Dendritic cell treated with granulocyte-macrophage colony-stimulating factor and Interleukin-4, amounts not matched to agents 40 ng/mL and 50 ng/mL, for 4 days (primary cell): ENCODE results near the gene BAZ2B.

Source experiments
- H3K27ac Mint-ChIP-seq: one replicate; pipeline ENCODE4 v1.8.0; 2022; ENCODE audit warnings: mild to moderate bottlenecking, mixed read lengths
- H3K27me3 Mint-ChIP-seq: one replicate; pipeline ENCODE4 v1.8.0; 2022; ENCODE audit warnings: mild to moderate bottlenecking, mixed read lengths
- H3K36me3 Mint-ChIP-seq: one replicate; pipeline ENCODE4 v1.8.0; 2022; ENCODE audit warnings: low read depth, mixed read lengths
- H3K4me1 Mint-ChIP-seq: one replicate; pipeline ENCODE4 v1.8.0; 2022; ENCODE audit warnings: low read depth, mixed read lengths
- H3K4me3 Mint-ChIP-seq: one replicate; pipeline ENCODE4 v1.8.0; 2022; ENCODE audit warnings: mild to moderate bottlenecking, moderate library complexity, mixed read lengths
- H3K9me3 Mint-ChIP-seq: one replicate; pipeline ENCODE4 v1.8.0; 2022; ENCODE audit warnings: mixed read lengths
- intact Hi-C: fragments of 100-400 bp; cut with micrococcal nuclease; formaldehyde crosslinking; loops from one replicate; pipeline ENCODE4 v1.15.0; 2022

Gene BAZ2B

DNA sequence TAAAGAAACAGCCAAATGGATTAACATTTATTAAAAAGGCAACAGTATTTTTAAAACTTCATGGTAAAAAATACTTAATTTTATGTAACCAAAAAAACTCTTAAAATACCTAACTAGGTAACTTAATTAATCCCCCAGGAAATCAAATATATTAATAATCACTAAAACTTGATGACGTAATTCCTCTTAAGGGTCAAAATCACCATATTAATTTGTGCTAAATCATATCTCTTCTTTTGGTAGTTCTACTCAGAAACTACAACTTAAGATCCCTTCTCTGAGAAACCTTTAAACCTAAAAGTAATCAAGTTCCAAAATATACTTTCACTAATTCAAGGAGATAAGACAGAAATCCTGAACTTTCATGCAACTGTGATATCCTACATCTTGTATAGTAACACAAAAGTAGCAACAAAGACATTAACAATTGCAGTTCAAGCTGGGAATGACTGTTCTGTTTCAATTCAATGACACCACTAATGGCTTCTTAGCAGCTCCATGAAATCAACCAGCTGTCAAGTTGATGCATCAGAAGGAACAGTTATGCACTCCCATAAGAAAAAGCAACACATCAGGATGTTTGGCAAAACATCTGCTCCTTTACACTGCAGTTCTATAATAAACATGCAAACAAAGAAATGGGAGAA is 4.0 kb downstream of the BAZ2B start:
- intact Hi-C loops = loop anchor here (10.0 kb wide), 1 partner anchor 48 kb away; no protein-coding TSS in a partner anchor
- H3K27ac Mint-ChIP-seq = peak overlapping the region; percentile 60
- H3K27me3 Mint-ChIP-seq = no peaks in the 10 kb centered on the region
- no peaks in the 10 kb centered on the region for H3K9me3 Mint-ChIP-seq
- peaks cover 34% of the 10 kb centered on the region for H3K36me3 Mint-ChIP-seq
- peak overlapping the region; percentile 23 for H3K4me3 Mint-ChIP-seq
- H3K4me1 Mint-ChIP-seq = peaks cover 36% of the 10 kb centered on the region

DNA sequence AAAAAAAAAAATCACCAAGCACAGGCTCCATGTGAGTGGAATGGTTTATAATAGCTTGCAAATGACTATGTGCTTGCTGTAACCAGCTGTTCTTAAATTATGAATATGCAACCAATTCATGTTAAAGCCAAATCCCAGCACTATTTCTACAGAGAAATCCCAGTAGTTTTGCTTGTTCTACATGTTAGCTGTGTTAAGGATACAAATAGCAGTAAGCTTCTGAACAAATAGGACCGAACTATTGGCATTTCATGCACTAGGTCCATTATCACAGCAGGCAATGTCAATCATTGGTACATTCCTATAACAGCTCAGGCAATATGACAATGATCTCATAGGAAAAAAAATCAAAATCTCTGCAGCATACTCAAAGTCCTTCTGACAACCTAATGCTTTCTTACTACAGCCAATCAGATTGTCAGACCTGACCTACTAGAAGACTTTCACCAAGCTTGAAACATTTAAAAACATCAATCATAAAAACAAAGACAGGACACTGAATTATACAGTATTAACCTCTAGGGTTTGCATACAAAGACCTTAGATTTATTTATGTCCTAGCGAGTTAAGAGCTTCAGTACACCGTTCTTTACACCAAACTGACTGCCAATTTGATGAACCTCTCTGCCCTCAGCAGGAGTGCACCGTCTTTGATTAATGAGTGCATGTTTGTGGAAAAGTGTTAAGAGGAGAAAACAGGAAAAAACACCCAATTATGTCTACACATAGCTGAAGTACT is 6.4 kb downstream of the BAZ2B start:
- peaks cover 40% of the 10 kb centered on the region for H3K4me1 Mint-ChIP-seq
- no peak overlapping the region for H3K4me3 Mint-ChIP-seq
- H3K27me3 Mint-ChIP-seq = no peaks in the 10 kb centered on the region
- intact Hi-C loops = loop anchor here (10.0 kb wide), 1 partner anchor 45 kb away; no protein-coding TSS in a partner anchor
- H3K9me3 Mint-ChIP-seq = no peaks in the 10 kb centered on the region
- no peak overlapping the region for H3K27ac Mint-ChIP-seq
- H3K36me3 Mint-ChIP-seq = peaks cover 19% of the 10 kb centered on the region

DNA sequence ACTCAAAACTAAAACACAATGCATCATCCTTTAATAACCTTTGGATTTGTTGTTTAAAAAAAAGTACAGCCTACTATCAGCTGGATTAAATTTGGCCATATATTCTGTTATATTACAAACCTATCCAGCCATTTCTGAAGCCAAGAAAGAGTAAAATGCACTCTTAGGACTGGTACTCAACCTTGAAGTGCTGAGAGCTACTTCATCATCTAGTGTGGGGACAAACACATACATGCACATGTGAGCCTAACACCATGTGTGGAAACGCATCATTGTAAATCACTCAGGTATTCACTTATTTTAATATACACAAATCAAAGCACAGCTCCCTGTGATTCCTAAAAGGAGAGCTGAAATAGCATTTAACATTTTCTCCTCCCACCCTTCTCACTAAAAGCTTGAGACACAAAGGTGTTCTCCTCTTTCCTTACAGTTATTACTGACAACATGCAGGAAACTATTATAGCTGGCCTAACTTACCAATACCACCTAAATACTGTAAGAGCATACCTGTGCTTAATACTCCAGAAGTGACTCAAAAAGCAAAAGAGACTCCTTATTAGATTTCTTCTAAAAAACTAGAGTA is 7.5 kb downstream of the BAZ2B start:
- Mint-ChIP-seq H3K27ac (no peak overlapping the region), H3K9me3 (no peaks in the 10 kb centered on the region), H3K27me3 (no peaks in the 10 kb centered on the region), H3K4me3 (no peak overlapping the region), H3K4me1 (peaks cover 40% of the 10 kb centered on the region), H3K36me3 (peaks cover 18% of the 10 kb centered on the region)
- intact Hi-C loops = no loop called here

DNA sequence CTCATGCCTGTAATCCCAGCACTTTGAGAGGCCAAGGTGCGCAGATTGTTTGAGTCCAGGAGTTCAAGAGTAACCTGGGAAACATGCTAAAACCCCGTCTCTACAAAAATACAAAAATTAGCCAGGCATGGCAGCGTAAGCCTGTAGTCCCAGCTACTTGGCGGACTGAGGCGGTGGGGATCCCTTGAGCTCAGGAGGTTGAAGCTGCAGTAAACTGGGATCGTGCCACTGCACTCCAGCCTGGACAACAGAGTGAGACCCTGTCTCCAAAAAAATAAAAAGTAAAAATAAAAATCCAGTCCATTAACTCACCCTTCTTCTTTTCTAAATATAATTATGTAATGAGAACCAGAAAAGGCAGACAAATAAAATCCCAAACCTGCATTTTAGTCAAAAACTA is 8.2 kb downstream of the BAZ2B start:
- Mint-ChIP-seq H3K4me1 (peaks cover 46% of the 10 kb centered on the region), H3K4me3 (no peak overlapping the region), H3K27ac (no peak overlapping the region), H3K27me3 (no peaks in the 10 kb centered on the region), H3K36me3 (peaks cover 24% of the 10 kb centered on the region), H3K9me3 (no peaks in the 10 kb centered on the region)
- intact Hi-C loops = no loop called here

DNA sequence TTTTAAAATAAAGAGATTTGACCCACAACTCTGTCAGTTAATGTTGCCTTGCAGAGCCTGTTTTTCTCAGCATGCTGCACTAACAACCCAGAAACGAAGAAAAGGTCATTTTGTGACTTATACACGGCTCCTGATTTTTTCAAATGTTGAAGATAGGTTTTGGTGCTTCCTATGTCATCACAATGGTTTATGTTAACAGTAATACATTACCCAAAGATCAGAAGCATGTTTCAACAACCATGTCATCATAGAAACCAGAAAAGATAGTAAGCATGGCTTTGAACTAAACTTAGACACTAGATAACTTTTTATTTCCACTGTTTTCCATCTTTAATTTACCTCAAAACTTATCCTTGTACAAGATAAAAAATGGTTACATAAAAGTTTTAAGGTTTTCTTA is 10.1 kb downstream of the BAZ2B start:
- no peaks in the 10 kb centered on the region for H3K9me3 Mint-ChIP-seq
- H3K27me3 Mint-ChIP-seq = no peaks in the 10 kb centered on the region
- H3K4me1 Mint-ChIP-seq = peaks cover 44% of the 10 kb centered on the region
- H3K36me3 Mint-ChIP-seq = peaks cover 22% of the 10 kb centered on the region
- H3K4me3 Mint-ChIP-seq = no peak overlapping the region
- no peak overlapping the region for H3K27ac Mint-ChIP-seq
- intact Hi-C loops = no loop called here

DNA sequence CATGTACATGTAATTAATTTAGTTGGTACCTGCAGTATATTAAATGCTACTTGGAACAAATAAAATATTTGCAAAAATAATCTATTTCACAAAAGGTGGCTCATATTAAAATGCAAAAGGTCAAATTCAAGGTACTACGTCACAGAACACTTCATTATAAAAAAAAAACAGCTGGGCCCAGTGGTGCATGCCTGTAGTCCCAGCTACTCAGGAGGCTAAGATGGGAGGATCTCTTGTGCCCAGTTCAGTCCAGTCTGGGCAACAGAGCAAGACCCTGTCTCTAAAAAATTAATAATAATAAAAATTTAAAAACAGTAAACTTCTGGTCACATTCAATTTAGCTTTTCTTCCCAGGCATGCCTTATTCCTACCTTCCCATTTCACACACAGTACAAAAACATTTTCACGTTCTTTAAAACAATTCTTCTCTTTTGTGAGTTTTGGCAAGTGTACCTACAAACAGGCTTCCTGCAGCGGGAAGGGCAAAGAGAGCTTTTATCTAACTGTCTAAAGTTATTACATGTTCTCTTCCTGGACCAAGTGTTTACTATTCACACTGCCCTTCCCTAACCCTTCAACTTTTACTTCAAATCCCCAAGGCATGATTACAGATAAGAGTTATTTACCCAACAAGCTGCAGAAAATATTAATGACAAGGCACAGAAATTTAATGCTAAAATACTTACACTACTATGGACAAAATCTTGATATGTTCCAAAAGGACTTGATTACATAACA is 10.7 kb downstream of the BAZ2B start:
- Mint-ChIP-seq H3K9me3 (no peaks in the 10 kb centered on the region), H3K27me3 (no peaks in the 10 kb centered on the region), H3K36me3 (peaks cover 29% of the 10 kb centered on the region), H3K4me1 (peaks cover 51% of the 10 kb centered on the region), H3K4me3 (no peak overlapping the region), H3K27ac (no peak overlapping the region)
- intact Hi-C loops = no loop called here

DNA sequence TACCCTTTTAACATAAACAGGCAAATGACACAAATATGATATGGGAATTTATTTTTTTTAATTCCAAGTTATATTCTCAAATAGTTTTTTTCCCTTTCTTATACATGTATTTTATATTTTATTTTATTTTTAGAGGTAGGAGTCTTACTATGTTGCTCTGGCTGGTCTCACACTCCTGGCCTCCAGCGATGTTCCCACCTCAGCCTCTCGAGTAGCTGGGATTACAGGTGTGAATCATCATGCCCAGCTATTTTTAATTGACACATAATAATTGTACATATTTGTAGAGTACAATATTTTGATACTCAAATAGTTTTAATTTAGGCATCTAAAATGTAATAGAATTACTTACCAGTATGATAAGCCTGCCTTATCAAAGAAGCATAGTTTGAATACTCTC is 12.2 kb downstream of the BAZ2B start:
- no peaks in the 10 kb centered on the region for H3K27me3 Mint-ChIP-seq
- no peaks in the 10 kb centered on the region for H3K9me3 Mint-ChIP-seq
- H3K4me3 Mint-ChIP-seq = no peak overlapping the region
- H3K27ac Mint-ChIP-seq = no peak overlapping the region
- peaks cover 43% of the 10 kb centered on the region for H3K4me1 Mint-ChIP-seq
- H3K36me3 Mint-ChIP-seq = peaks cover 37% of the 10 kb centered on the region
- intact Hi-C loops = no loop called here

DNA sequence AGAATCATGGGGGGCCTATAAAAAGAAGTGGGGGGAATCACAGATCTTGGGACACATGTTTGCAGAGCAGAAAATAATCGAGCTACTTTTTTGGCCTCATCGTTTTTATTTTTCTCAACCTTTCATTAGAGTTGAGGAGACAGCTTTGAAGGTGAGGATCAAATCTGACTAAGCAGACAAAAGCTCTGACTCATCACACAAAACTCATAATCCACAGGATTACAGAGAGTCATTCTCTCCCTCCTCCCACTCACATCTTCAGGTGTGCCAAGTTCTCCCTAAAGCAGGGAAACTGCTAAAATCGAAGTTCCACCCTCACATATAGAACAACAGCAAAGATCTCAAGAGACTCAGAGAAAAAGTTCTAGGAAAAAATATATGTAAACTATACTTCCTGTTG is 15.6 kb downstream of the BAZ2B start:
- Mint-ChIP-seq H3K4me1 (peaks cover 41% of the 10 kb centered on the region), H3K36me3 (peaks cover 41% of the 10 kb centered on the region), H3K27ac (peak overlapping the region; percentile 26), H3K4me3 (no peak overlapping the region), H3K9me3 (no peaks in the 10 kb centered on the region), H3K27me3 (no peaks in the 10 kb centered on the region)
- intact Hi-C loops = no loop called here

DNA sequence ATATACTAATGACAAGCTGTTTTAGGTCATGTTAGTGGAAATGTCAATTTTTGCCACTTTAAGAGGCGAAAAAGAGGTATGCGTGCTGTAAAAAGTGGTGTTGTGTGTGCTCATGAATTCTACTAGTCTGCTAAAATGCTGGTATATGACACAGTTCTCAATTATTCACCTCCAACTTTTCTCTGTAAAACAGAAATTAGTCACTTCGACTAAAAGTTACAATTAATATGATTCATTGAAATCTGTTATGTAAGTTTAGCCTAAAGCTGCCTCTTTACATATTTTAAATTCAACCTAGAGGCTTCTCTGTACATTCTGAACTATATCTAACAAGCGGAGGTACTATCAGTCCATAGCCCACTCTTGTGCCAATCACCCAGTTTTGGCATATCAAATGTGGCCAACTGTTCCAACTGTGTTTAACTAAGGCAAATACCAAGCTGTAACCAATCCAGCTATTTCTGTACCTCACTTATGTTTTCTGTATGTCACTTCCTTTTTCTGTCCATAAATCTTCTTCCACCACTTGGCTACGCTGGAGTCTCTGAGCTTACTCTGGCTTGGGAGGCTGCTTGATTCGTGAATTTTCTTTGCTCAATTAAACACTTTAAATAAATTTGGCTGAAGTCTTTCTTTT is 20.8 kb downstream of the BAZ2B start:
- no peak overlapping the region for H3K4me3 Mint-ChIP-seq
- no peaks in the 10 kb centered on the region for H3K27me3 Mint-ChIP-seq
- intact Hi-C loops = no loop called here
- peaks cover 23% of the 10 kb centered on the region for H3K36me3 Mint-ChIP-seq
- peak overlapping the region; percentile 10 for H3K27ac Mint-ChIP-seq
- no peaks in the 10 kb centered on the region for H3K9me3 Mint-ChIP-seq
- peaks cover 33% of the 10 kb centered on the region for H3K4me1 Mint-ChIP-seq

DNA sequence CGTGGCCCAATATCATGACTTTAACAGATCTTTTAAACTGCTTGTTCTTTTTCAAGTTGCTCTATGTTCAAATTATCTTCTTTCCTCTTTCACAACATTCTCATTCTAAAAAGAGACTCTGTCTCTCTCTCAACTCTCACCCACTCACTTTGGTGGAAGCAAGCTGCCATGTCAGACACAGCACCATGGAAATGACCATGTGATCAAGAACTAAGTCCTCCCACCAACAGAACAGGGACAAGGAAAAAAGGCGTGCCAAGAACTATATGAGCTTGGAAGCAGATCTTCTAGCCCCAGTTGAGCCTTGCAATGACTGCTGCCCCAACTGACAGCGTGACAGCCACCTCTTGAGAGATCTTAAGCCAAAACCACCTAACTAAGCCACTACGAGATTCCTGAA is 23.9 kb downstream of the BAZ2B start:
- H3K4me3 Mint-ChIP-seq = no peak overlapping the region
- intact Hi-C loops = no loop called here
- H3K36me3 Mint-ChIP-seq = peaks cover 19% of the 10 kb centered on the region
- peaks cover 28% of the 10 kb centered on the region for H3K4me1 Mint-ChIP-seq
- H3K27me3 Mint-ChIP-seq = no peaks in the 10 kb centered on the region
- H3K27ac Mint-ChIP-seq = no peak overlapping the region
- H3K9me3 Mint-ChIP-seq = peaks cover 3% of the 10 kb centered on the region

DNA sequence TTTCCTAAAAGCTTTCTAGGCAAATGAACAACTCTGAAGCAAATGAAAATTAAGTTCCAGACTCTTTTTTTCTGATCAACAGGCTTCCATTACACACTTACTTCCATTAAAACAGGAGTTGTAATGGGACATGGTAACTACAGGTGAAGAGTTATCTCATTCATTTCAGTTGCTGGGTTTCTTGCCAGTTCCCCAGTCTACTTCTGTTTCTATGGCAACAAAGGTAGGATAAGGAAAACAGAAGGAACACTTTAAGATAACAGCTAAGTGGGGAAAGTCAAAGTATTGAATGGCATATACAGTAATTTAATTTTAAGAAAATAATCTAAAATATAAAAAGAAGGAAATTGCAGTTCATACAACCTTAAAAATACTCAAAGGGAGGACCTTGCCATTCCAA is 25.1 kb downstream of the BAZ2B start:
- intact Hi-C loops = no loop called here
- Mint-ChIP-seq H3K27ac (no peak overlapping the region), H3K36me3 (peaks cover 25% of the 10 kb centered on the region), H3K4me1 (peaks cover 22% of the 10 kb centered on the region), H3K9me3 (peaks cover 9% of the 10 kb centered on the region), H3K4me3 (no peak overlapping the region), H3K27me3 (no peaks in the 10 kb centered on the region)

DNA sequence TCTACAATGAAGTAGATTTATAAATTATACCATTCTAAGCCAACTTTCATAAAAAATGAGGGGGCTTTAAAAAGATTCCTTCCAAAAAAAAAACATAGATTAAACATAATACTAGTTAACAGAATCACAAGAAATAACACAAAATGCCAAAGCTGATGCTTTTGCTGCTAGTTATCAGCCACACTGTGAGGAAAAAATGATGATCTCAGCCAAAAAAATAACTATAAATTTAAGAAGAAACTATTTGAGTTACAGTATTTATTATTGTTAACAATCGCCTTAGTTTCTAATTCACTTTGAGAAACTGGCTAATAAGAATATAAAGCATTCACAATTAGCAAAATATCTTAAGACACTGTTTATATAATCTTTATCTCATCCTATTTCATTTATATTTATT is 27.1 kb downstream of the BAZ2B start:
- H3K9me3 Mint-ChIP-seq = peaks cover 9% of the 10 kb centered on the region
- peaks cover 33% of the 10 kb centered on the region for H3K36me3 Mint-ChIP-seq
- H3K27me3 Mint-ChIP-seq = no peaks in the 10 kb centered on the region
- H3K4me3 Mint-ChIP-seq = no peak overlapping the region
- H3K27ac Mint-ChIP-seq = no peak overlapping the region
- intact Hi-C loops = no loop called here
- peaks cover 25% of the 10 kb centered on the region for H3K4me1 Mint-ChIP-seq

DNA sequence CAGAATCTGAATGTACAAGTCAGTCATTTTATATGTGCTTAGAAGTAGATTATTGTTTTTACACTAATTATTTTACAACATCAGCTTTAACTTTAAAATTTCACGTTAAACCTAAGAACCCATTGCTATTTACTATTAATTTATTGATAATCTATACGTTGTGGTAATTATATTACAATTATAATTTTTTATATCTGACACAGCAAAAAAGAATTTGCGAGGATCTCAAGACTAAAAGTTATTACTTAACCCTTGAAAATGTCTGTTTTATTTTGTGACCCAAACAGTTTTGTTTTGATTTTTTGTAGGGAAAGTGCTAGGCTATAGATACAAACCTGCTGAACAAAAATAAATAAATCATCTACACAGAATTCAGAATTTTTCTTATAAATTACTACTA is 30.3 kb downstream of the BAZ2B start:
- Mint-ChIP-seq H3K4me1 (peaks cover 15% of the 10 kb centered on the region), H3K4me3 (no peak overlapping the region), H3K9me3 (peaks cover 9% of the 10 kb centered on the region), H3K27me3 (no peaks in the 10 kb centered on the region), H3K27ac (no peak overlapping the region), H3K36me3 (peaks cover 42% of the 10 kb centered on the region)
- intact Hi-C loops = no loop called here
